HEK293 (cell line): ENCODE results near the gene DENND2A.
A peak's percentile ranks its signal among the peaks of the same experiment; 100 is the strongest.

Source experiments
- CTCF ChIA-PET: fragments of 350-600 bp; formaldehyde crosslinking; extraction: SDS; loops from one replicate; lab custom pipeline; 2021; ENCODE audit warnings: antibody characterized with exemption; lab: Yijun Ruan, JAX
- POLR2A ChIA-PET: fragments of 300-600 bp; formaldehyde crosslinking; extraction: SDS; loops from one replicate; lab custom pipeline; 2020; ENCODE audit warnings: antibody characterized with exemption, inconsistent platforms; lab: Yijun Ruan, JAX
- H3K27ac ChIP-seq: fragments of 200-500 bp; sonication (Bioruptor generic); 2 replicates; pipeline ENCODE4 v1.5.1; 2014; ENCODE audit warnings: low read depth, low read length, control low read depth, inconsistent platforms; ENCODE audit errors: extremely low read depth
- H3K36me3 ChIP-seq, 2 experiments: fragments of 200-500 bp in 1 of 2; sonication (Bioruptor generic) in 1 of 2; 1 replicate in 1 of 2; 2 replicates in 1 of 2; pipeline ENCODE4 v1.5.1; 2014 to 2017; ENCODE audit warnings: inconsistent platforms in 2 of 2, low read length in 2 of 2; ENCODE audit not compliant: control insufficient read depth in 2 of 2, insufficient read depth in 1 of 2
- H3K4me1 ChIP-seq: fragments of 200-500 bp; sonication (Bioruptor generic); 2 replicates; pipeline ENCODE4 v1.5.1; 2014; ENCODE audit warnings: mild to moderate bottlenecking, low read length, inconsistent platforms; ENCODE audit not compliant: control insufficient read depth, insufficient read depth
- H3K4me3 ChIP-seq: 2 replicates; pipeline ENCODE4 v1.5.1; 2011; ENCODE audit warnings: low read depth, mild to moderate bottlenecking, control low read depth, low read length, moderate library complexity
- H3K9me3 ChIP-seq: fragments of 200-500 bp; sonication (Bioruptor generic); 2 replicates; pipeline ENCODE4 v1.5.1; 2014; ENCODE audit warnings: low read depth, low read length, inconsistent platforms; ENCODE audit not compliant: control insufficient read depth, insufficient read depth
- AEBP2 ChIP-seq: fragments of 450-650 bp; formaldehyde crosslinking; IDR thresholded peaks from 2 replicates; pipeline ENCODE4 v1.5.1; 2016; ENCODE audit warnings: missing biosample characterization, missing genetic modification characterization, borderline replicate concordance
- GLIS2 ChIP-seq: fragments of 450-650 bp; formaldehyde crosslinking; IDR thresholded peaks from 2 replicates; pipeline ENCODE4 v1.5.1; 2016; ENCODE audit warnings: missing biosample characterization, missing genetic modification characterization
- HOXA7 ChIP-seq: sonication (generic); formaldehyde crosslinking; IDR thresholded peaks from 2 replicates; pipeline ENCODE4 v1.8.1; 2022; ENCODE audit warnings: missing genetic modification reagents, borderline replicate concordance
- OSR2 ChIP-seq: fragments of 450-650 bp; formaldehyde crosslinking; IDR thresholded peaks from 2 replicates; pipeline ENCODE4 v1.5.1; 2016; ENCODE audit warnings: missing biosample characterization, missing genetic modification characterization
- PRDM10 ChIP-seq: fragments of 450-650 bp; formaldehyde crosslinking; IDR thresholded peaks from 2 replicates; pipeline ENCODE4 v1.5.1; 2016; ENCODE audit warnings: missing biosample characterization, missing genetic modification characterization
- PRDM4 ChIP-seq: fragments of 450-650 bp; formaldehyde crosslinking; IDR thresholded peaks from 2 replicates; pipeline ENCODE4 v1.5.1; 2017; ENCODE audit warnings: missing biosample characterization, missing genetic modification characterization
- REPIN1 ChIP-seq: fragments of 450-650 bp; formaldehyde crosslinking; IDR thresholded peaks from 2 replicates; pipeline ENCODE4 v1.5.1; 2017; ENCODE audit warnings: missing biosample characterization, missing genetic modification characterization, low read depth
- SCRT2 ChIP-seq: fragments of 450-650 bp; formaldehyde crosslinking; IDR thresholded peaks from 2 replicates; pipeline ENCODE4 v1.5.1; 2016; ENCODE audit warnings: missing biosample characterization, missing genetic modification characterization
- TCF7L2 ChIP-seq: IDR thresholded peaks from 2 replicates; pipeline ENCODE4 v1.6.1; 2011; ENCODE audit warnings: low read depth, mild to moderate bottlenecking, inconsistent platforms, low read length, moderate library complexity, borderline replicate concordance
- ZBTB17 ChIP-seq: fragments of 450-650 bp; formaldehyde crosslinking; IDR thresholded peaks from 2 replicates; pipeline ENCODE4 v1.5.1; 2016; ENCODE audit warnings: missing biosample characterization, missing genetic modification characterization
- ZFP69B ChIP-seq: fragments of 450-650 bp; formaldehyde crosslinking; IDR thresholded peaks from 2 replicates; pipeline ENCODE4 v1.5.1; 2016; ENCODE audit warnings: missing biosample characterization, missing genetic modification characterization
- ZNF174 ChIP-seq: fragments of 450-650 bp; formaldehyde crosslinking; IDR thresholded peaks from 2 replicates; pipeline ENCODE4 v1.5.0; 2017; ENCODE audit warnings: missing biosample characterization, mild to moderate bottlenecking, missing genetic modification characterization
- ZNF280D ChIP-seq: fragments of 450-650 bp; formaldehyde crosslinking; IDR thresholded peaks from 2 replicates; pipeline ENCODE4 v1.5.1; 2016; ENCODE audit warnings: missing biosample characterization, missing genetic modification characterization
- ZNF335 ChIP-seq: fragments of 450-650 bp; formaldehyde crosslinking; conservative IDR thresholded peaks from 2 replicates; pipeline ENCODE4 v1.5.1; 2016; ENCODE audit warnings: missing biosample characterization, missing genetic modification characterization
- ZNF521 ChIP-seq: fragments of 450-650 bp; formaldehyde crosslinking; IDR thresholded peaks from 2 replicates; pipeline ENCODE4 v1.5.1; 2017; ENCODE audit warnings: missing biosample characterization, mild to moderate bottlenecking, missing genetic modification characterization
- ZNF544 ChIP-seq: fragments of 450-650 bp; formaldehyde crosslinking; IDR thresholded peaks from 2 replicates; pipeline ENCODE4 v1.5.0; 2017; ENCODE audit warnings: missing biosample characterization, missing genetic modification characterization
- ZNF555 ChIP-seq: fragments of 450-650 bp; formaldehyde crosslinking; conservative IDR thresholded peaks from 2 replicates; pipeline ENCODE4 v1.5.1; 2017; ENCODE audit warnings: missing biosample characterization, mild to moderate bottlenecking, missing genetic modification characterization, inconsistent platforms
- ZNF560 ChIP-seq: fragments of 450-650 bp; formaldehyde crosslinking; IDR thresholded peaks from 2 replicates; pipeline ENCODE4 v1.5.1; 2017; ENCODE audit warnings: missing biosample characterization, missing genetic modification characterization, borderline replicate concordance
- ZNF571 ChIP-seq: fragments of 450-650 bp; formaldehyde crosslinking; IDR thresholded peaks from 2 replicates; pipeline ENCODE4 v1.5.0; 2017; ENCODE audit warnings: missing biosample characterization, missing genetic modification characterization
- ZNF596 ChIP-seq: fragments of 450-650 bp; IDR thresholded peaks from 2 replicates; pipeline ENCODE4 v1.5.0; 2018; ENCODE audit warnings: missing biosample characterization, mild to moderate bottlenecking, missing genetic modification characterization, moderate library complexity
- ZNF626 ChIP-seq: fragments of 450-650 bp; sonication (Bioruptor Pico); formaldehyde crosslinking; IDR thresholded peaks from 2 replicates; pipeline ENCODE4 v1.5.1; 2018; ENCODE audit warnings: missing biosample characterization, missing genetic modification characterization, inconsistent platforms
- ZNF677 ChIP-seq: fragments of 450-650 bp; IDR thresholded peaks from 2 replicates; pipeline ENCODE4 v1.5.0; 2018; ENCODE audit warnings: missing biosample characterization, mild to moderate bottlenecking, missing genetic modification characterization, moderate library complexity
- ZNF692 ChIP-seq: fragments of 450-650 bp; formaldehyde crosslinking; IDR thresholded peaks from 2 replicates; pipeline ENCODE4 v1.5.1; 2016; ENCODE audit warnings: missing biosample characterization, missing genetic modification characterization
- ZNF791 ChIP-seq: fragments of 450-650 bp; formaldehyde crosslinking; IDR thresholded peaks from 2 replicates; pipeline ENCODE4 v1.5.1; 2016; ENCODE audit warnings: missing biosample characterization, missing genetic modification characterization

DENND2A gene

GRCh38 chr7:140517546-140518369, 122.9 kb downstream of the DENND2A start (continued):
- TF ChIP-seq HOXA7 (CRISPR knock-in tag) (no peak), ZNF521 (no peak), ZNF791 (tag by site-specific recombination) (no peak), GLIS2 (tag by site-specific recombination) (no peak), ZNF677 (no peak), ZNF560 (tag by site-specific recombination) (no peak), ZNF626 (tag by site-specific recombination) (no peak), TCF7L2 (no peak), REPIN1 (tag by site-specific recombination) (no peak), AEBP2 (tag by site-specific recombination) (no peak), ZNF335 (no peak), OSR2 (tag by site-specific recombination) (peak; percentile 23; the same call in 1 of the 2 replicates), ZNF571 (tag by site-specific recombination) (no peak), ZNF174 (tag by site-specific recombination) (no peak), ZFP69B (peak; percentile 38; the same call in 1 of the 2 replicates), ZNF280D (tag by site-specific recombination) (no peak)

GRCh38 chr7:140512317-140513000, 128.2 kb downstream of the DENND2A start:
- Histone ChIP-seq H3K4me3 (no peak overlapping the region), H3K9me3 (no peaks in the 10 kb centered on the region), H3K27ac (no peak overlapping the region), H3K36me3 (no peaks in the 10 kb centered on the region), H3K4me1 (no peaks in the 10 kb centered on the region)
- CTCF ChIA-PET, result interaction anchor here (0.6 to 2.2 kb wide), 5 partner anchors 14 to 449 kb away, joined by 4 to 9 read pairs (median 5); no protein-coding TSS in a partner anchor
- POLR2A ChIA-PET, result interaction anchor here (0.7 to 1.0 kb wide), 2 partner anchors 9 to 35 kb away, joined by 4 to 6 read pairs; no protein-coding TSS in a partner anchor
- TF ChIP-seq PRDM10 (tag by site-specific recombination) (peak; percentile 70; the same call in 1 of the 2 replicates), ZNF544 (tag by site-specific recombination) (no peak), SCRT2 (tag by site-specific recombination) (peak; percentile 93), ZNF692 (tag by site-specific recombination) (no peak), ZNF555 (tag by site-specific recombination) (no peak), ZBTB17 (tag by site-specific recombination) (peak; percentile 97), ZNF596 (no peak), PRDM4 (tag by site-specific recombination) (no peak)
